Adrenal gland (tissue), 5 donors: ENCODE data around the gene GPATCH2L.

Experiments used
- CTCF ChIP-seq, 6 experiments: fragments of 450-650 bp in 4 of 6; fragments of 200-600 bp in 2 of 6; sonication (generic) in 1 of 6; IDR thresholded peaks; 1 replicate in 5 of 6; 2 replicates in 1 of 6; pipeline versions ENCODE4 v1.5.1 to v1.8.0; 2016 to 2021; ENCODE audit warnings: antibody characterized with exemption in 6 of 6, mild to moderate bottlenecking in 2 of 6, moderate library complexity in 1 of 6
- POLR2A ChIP-seq, 2 donors: fragments of 450-650 bp; IDR thresholded peaks; one replicate each; pipeline ENCODE4 v1.6.1; 2017; ENCODE audit warnings: antibody characterized with exemption in 2 of 2, mild to moderate bottlenecking in 2 of 2, moderate library complexity in 1 of 2
- donor health status: DM: no; HTN: no; CAD: no.

GRCh38 chr14:76112889-76113624, 38.7 kb upstream of the GPATCH2L start:
- TF ChIP-seq CTCF (IDR thresholded peaks at IDR 0.05) (no peak), POLR2A (IDR thresholded peaks at IDR 0.05) (no peak)
